Measurements from ENCODE around the gene ACTR2.

The ACTR2 gene

GRCh38 chr2:65282477-65283053 lies 54.9 kb downstream of the ACTR2 start:
- Histone ChIP-seq H3K27ac (ENCODE audit: low read length) (no peak overlapping the region), H3K27me3 (ENCODE audit: control insufficient read depth, insufficient read depth, low read length) (peaks cover 59% of the 10 kb centered on the region), H3K36me3 (ENCODE audit: control insufficient read depth, low read depth, low read length) (no peaks in the 10 kb centered on the region), H3K4me3 (ENCODE audit: low read length) (no peak overlapping the region), H3K9me3 (ENCODE audit: control insufficient read depth, low read depth, low read length) (no peaks in the 10 kb centered on the region), H3K9ac (ENCODE audit: low read length) (no peak overlapping the region), H3K4me1 (ENCODE audit: control insufficient read depth, low read depth, low read length) (peaks cover 8% of the 10 kb centered on the region)

GRCh38 chr2:65287364-65287763 lies 59.7 kb downstream of the ACTR2 start:
- Histone ChIP-seq H3K4me1 (ENCODE audit: control insufficient read depth, low read depth, low read length) (peaks cover 3% of the 10 kb centered on the region), H3K9me3 (ENCODE audit: control insufficient read depth, low read depth, low read length) (no peaks in the 10 kb centered on the region), H3K9ac (ENCODE audit: low read length) (no peak overlapping the region), H3K4me3 (ENCODE audit: low read length) (no peak overlapping the region), H3K27ac (ENCODE audit: low read length) (no peak overlapping the region), H3K27me3 (ENCODE audit: control insufficient read depth, insufficient read depth, low read length) (peaks cover 11% of the 10 kb centered on the region), H3K36me3 (ENCODE audit: control insufficient read depth, low read depth, low read length) (no peaks in the 10 kb centered on the region)

- no peak overlapping the region for H3K9ac ChIP-seq (ENCODE audit: low read length)
- no peaks in the 10 kb centered on the region for H3K36me3 ChIP-seq (ENCODE audit: control insufficient read depth, low read depth, low read length)
- no peak overlapping the region for H3K27ac ChIP-seq (ENCODE audit: low read length)
- H3K4me1 ChIP-seq (ENCODE audit: control insufficient read depth, low read depth, low read length), result peaks cover 10% of the 10 kb centered on the region
- no peak overlapping the region for H3K4me3 ChIP-seq (ENCODE audit: low read length)
- H3K9me3 ChIP-seq (ENCODE audit: control insufficient read depth, low read depth, low read length), result no peaks in the 10 kb centered on the region
- H3K27me3 ChIP-seq (ENCODE audit: control insufficient read depth, insufficient read depth, low read length), result no peaks in the 10 kb centered on the region
These were observed 63.8 kb downstream of the ACTR2 start for GRCh38 chr2:65291216-65292105.

- no peak overlapping the region for H3K4me3 ChIP-seq (ENCODE audit: low read length)
- H3K27ac ChIP-seq (ENCODE audit: low read length), result no peak overlapping the region
- H3K9ac ChIP-seq (ENCODE audit: low read length), result no peak overlapping the region
- H3K4me1 ChIP-seq (ENCODE audit: control insufficient read depth, low read depth, low read length), result peaks cover 10% of the 10 kb centered on the region
- H3K9me3 ChIP-seq (ENCODE audit: control insufficient read depth, low read depth, low read length), result no peaks in the 10 kb centered on the region
- H3K27me3 ChIP-seq (ENCODE audit: control insufficient read depth, insufficient read depth, low read length), result no peaks in the 10 kb centered on the region
- H3K36me3 ChIP-seq (ENCODE audit: control insufficient read depth, low read depth, low read length), result no peaks in the 10 kb centered on the region
These were observed 64.4 kb downstream of the ACTR2 start for GRCh38 chr2:65292106-65292400.

- Histone ChIP-seq H3K4me3 (ENCODE audit: low read length) (no peak overlapping the region), H3K9me3 (ENCODE audit: control insufficient read depth, low read depth, low read length) (no peaks in the 10 kb centered on the region), H3K27ac (ENCODE audit: low read length) (no peak overlapping the region), H3K9ac (ENCODE audit: low read length) (no peak overlapping the region), H3K27me3 (ENCODE audit: control insufficient read depth, insufficient read depth, low read length) (no peaks in the 10 kb centered on the region), H3K36me3 (ENCODE audit: control insufficient read depth, low read depth, low read length) (no peaks in the 10 kb centered on the region), H3K4me1 (ENCODE audit: control insufficient read depth, low read depth, low read length) (peaks cover 10% of the 10 kb centered on the region)
These were observed 64.9 kb downstream of the ACTR2 start for GRCh38 chr2:65292461-65293011.

GRCh38 chr2:65293376-65293775 lies 65.7 kb downstream of the ACTR2 start:
- no peaks in the 10 kb centered on the region for H3K27me3 ChIP-seq (ENCODE audit: control insufficient read depth, insufficient read depth, low read length)
- H3K9me3 ChIP-seq (ENCODE audit: control insufficient read depth, low read depth, low read length), result no peaks in the 10 kb centered on the region
- H3K4me1 ChIP-seq (ENCODE audit: control insufficient read depth, low read depth, low read length), result peaks cover 10% of the 10 kb centered on the region

GRCh38 chr2:65294136-65294535 lies 66.5 kb downstream of the ACTR2 start:
- Histone ChIP-seq H3K9me3 (ENCODE audit: control insufficient read depth, low read depth, low read length) (no peaks in the 10 kb centered on the region), H3K4me1 (ENCODE audit: control insufficient read depth, low read depth, low read length) (peaks cover 10% of the 10 kb centered on the region), H3K27ac (ENCODE audit: low read length) (no peak overlapping the region), H3K27me3 (ENCODE audit: control insufficient read depth, insufficient read depth, low read length) (no peaks in the 10 kb centered on the region), H3K4me3 (ENCODE audit: low read length) (no peak overlapping the region), H3K9ac (ENCODE audit: low read length) (no peak overlapping the region), H3K36me3 (ENCODE audit: control insufficient read depth, low read depth, low read length) (no peaks in the 10 kb centered on the region)

More at GRCh38 chr2:65293376-65293775, 65.7 kb downstream of the ACTR2 start:
- Histone ChIP-seq H3K27ac (ENCODE audit: low read length) (no peak overlapping the region), H3K4me3 (ENCODE audit: low read length) (no peak overlapping the region), H3K36me3 (ENCODE audit: control insufficient read depth, low read depth, low read length) (no peaks in the 10 kb centered on the region), H3K9ac (ENCODE audit: low read length) (no peak overlapping the region)

GRCh38 chr2:65294701-65295100 lies 67.1 kb downstream of the ACTR2 start:
- Histone ChIP-seq H3K4me1 (ENCODE audit: control insufficient read depth, low read depth, low read length) (peaks cover 10% of the 10 kb centered on the region), H3K9me3 (ENCODE audit: control insufficient read depth, low read depth, low read length) (no peaks in the 10 kb centered on the region), H3K4me3 (ENCODE audit: low read length) (no peak overlapping the region), H3K36me3 (ENCODE audit: control insufficient read depth, low read depth, low read length) (no peaks in the 10 kb centered on the region), H3K9ac (ENCODE audit: low read length) (no peak overlapping the region), H3K27me3 (ENCODE audit: control insufficient read depth, insufficient read depth, low read length) (no peaks in the 10 kb centered on the region), H3K27ac (ENCODE audit: low read length) (no peak overlapping the region)

GRCh38 chr2:65296971-65297370 lies 69.3 kb downstream of the ACTR2 start:
- H3K27ac ChIP-seq (ENCODE audit: low read length), result no peak overlapping the region
- H3K27me3 ChIP-seq (ENCODE audit: control insufficient read depth, insufficient read depth, low read length), result peaks cover 2% of the 10 kb centered on the region

GRCh38 chr2:65297544-65297943 lies 69.9 kb downstream of the ACTR2 start:
- H3K4me1 ChIP-seq (ENCODE audit: control insufficient read depth, low read depth, low read length), result peaks cover 30% of the 10 kb centered on the region
- no peaks in the 10 kb centered on the region for H3K36me3 ChIP-seq (ENCODE audit: control insufficient read depth, low read depth, low read length)
- no peak overlapping the region for H3K4me3 ChIP-seq (ENCODE audit: low read length)
- H3K9ac ChIP-seq (ENCODE audit: low read length), result no peak overlapping the region
- H3K27ac ChIP-seq (ENCODE audit: low read length), result no peak overlapping the region
- no peaks in the 10 kb centered on the region for H3K9me3 ChIP-seq (ENCODE audit: control insufficient read depth, low read depth, low read length)
- H3K27me3 ChIP-seq (ENCODE audit: control insufficient read depth, insufficient read depth, low read length), result peaks cover 8% of the 10 kb centered on the region

More at GRCh38 chr2:65296971-65297370, 69.3 kb downstream of the ACTR2 start:
- peaks cover 30% of the 10 kb centered on the region for H3K4me1 ChIP-seq (ENCODE audit: control insufficient read depth, low read depth, low read length)
- H3K9ac ChIP-seq (ENCODE audit: low read length), result no peak overlapping the region
- no peak overlapping the region for H3K4me3 ChIP-seq (ENCODE audit: low read length)
- H3K9me3 ChIP-seq (ENCODE audit: control insufficient read depth, low read depth, low read length), result no peaks in the 10 kb centered on the region
- no peaks in the 10 kb centered on the region for H3K36me3 ChIP-seq (ENCODE audit: control insufficient read depth, low read depth, low read length)

- Histone ChIP-seq H3K4me1 (ENCODE audit: control insufficient read depth, low read depth, low read length) (peaks cover 28% of the 10 kb centered on the region), H3K4me3 (ENCODE audit: low read length) (no peak overlapping the region), H3K36me3 (ENCODE audit: control insufficient read depth, low read depth, low read length) (no peaks in the 10 kb centered on the region), H3K9me3 (ENCODE audit: control insufficient read depth, low read depth, low read length) (no peaks in the 10 kb centered on the region), H3K27me3 (ENCODE audit: control insufficient read depth, insufficient read depth, low read length) (peaks cover 9% of the 10 kb centered on the region), H3K9ac (ENCODE audit: low read length) (no peak overlapping the region), H3K27ac (ENCODE audit: low read length) (no peak overlapping the region)
These were observed 70.5 kb downstream of the ACTR2 start for GRCh38 chr2:65298089-65298488.
